CD14-positive monocyte (primary cell): ENCODE data around the gene SMARCD1. TPM values are rescaled to one million over a fixed set of nuclear protein-coding genes. Genes with fewer than 3 reads are reported as not detected.

ENCODE experiments used
- DNase-seq, 3 donors: peaks; one replicate each; pipeline ENCODE4 v3.0.0-alpha.2; 2011 to 2022
- H2AFZ ChIP-seq: 2 replicates; pipeline ENCODE4 v1.6.0; 2012; ENCODE audit warnings: mild to moderate bottlenecking, low read depth, low read length, inconsistent platforms; ENCODE audit not compliant: insufficient read depth, poor library complexity, severe bottlenecking
- H3K27ac ChIP-seq, 2 donors: 1 replicate in 1 of 2; 2 replicates in 1 of 2; pipeline ENCODE4 v1.5.1; 2012 to 2013; ENCODE audit warnings: low read length in 2 of 2, control low read depth in 1 of 2, inconsistent platforms in 1 of 2, low read depth in 1 of 2, mild to moderate bottlenecking in 1 of 2
- H3K27me3 ChIP-seq, 2 donors: one replicate each; pipeline versions ENCODE4 v1.6.0 to v1.6.1; 2011 to 2013; ENCODE audit warnings: low read length in 2 of 2; ENCODE audit not compliant: control insufficient read depth in 2 of 2, insufficient read depth in 2 of 2
- H3K36me3 ChIP-seq, 2 donors: replicated peaks in 1 of 2; 1 replicate in 1 of 2; 2 replicates in 1 of 2; pipeline versions ENCODE4 v1.5.1 to v1.6.1; 2012 to 2013; ENCODE audit warnings: low read length in 2 of 2, control low read depth in 1 of 2, inconsistent platforms in 1 of 2, mild to moderate bottlenecking in 1 of 2; ENCODE audit not compliant: insufficient read depth in 2 of 2, control insufficient read depth in 1 of 2
- H3K4me1 ChIP-seq, 2 donors: 1 replicate in 1 of 2; 2 replicates in 1 of 2; pipeline versions ENCODE4 v1.5.1 to v1.6.1; 2012 to 2013; ENCODE audit warnings: low read length in 2 of 2, control low read depth in 1 of 2, inconsistent platforms in 1 of 2, mild to moderate bottlenecking in 1 of 2, moderate library complexity in 1 of 2; ENCODE audit not compliant: insufficient read depth in 2 of 2, control insufficient read depth in 1 of 2
- H3K4me2 ChIP-seq: replicated peaks from 2 replicates; pipeline ENCODE3; 2012; ENCODE audit warnings: low read length, moderate library complexity, mild to moderate bottlenecking; ENCODE audit not compliant: poor library complexity, severe bottlenecking; ENCODE audit errors: extremely low read depth
- H3K4me3 ChIP-seq, 3 experiments: fragments of 200-600 bp in 1 of 3; sonication (generic) in 1 of 3; replicated peaks in 1 of 3; 1 replicate in 2 of 3; 2 replicates in 1 of 3; pipeline ENCODE4 v1.5.1; 2011 to 2013; ENCODE audit warnings: low read length in 3 of 3, mild to moderate bottlenecking in 3 of 3, control low read depth in 2 of 3, low read depth in 2 of 3, inconsistent platforms in 1 of 3, moderate library complexity in 1 of 3
- H3K79me2 ChIP-seq: 2 replicates; pipeline ENCODE4 v1.6.0; 2012; ENCODE audit warnings: mild to moderate bottlenecking, control low read depth, inconsistent platforms, low read length, moderate library complexity; ENCODE audit not compliant: insufficient read depth
- H3K9ac ChIP-seq: 2 replicates; pipeline ENCODE4 v1.6.0; 2017; ENCODE audit warnings: low read length, mild to moderate bottlenecking; ENCODE audit not compliant: insufficient read depth, poor library complexity, severe bottlenecking
- H3K9me3 ChIP-seq, 2 donors: replicated peaks in 1 of 2; 1 replicate in 1 of 2; 2 replicates in 1 of 2; pipeline versions ENCODE4 v1.5.1 to v1.6.1; 2012 to 2013; ENCODE audit warnings: low read length in 2 of 2, control low read depth in 1 of 2; ENCODE audit not compliant: control insufficient read depth in 1 of 2, insufficient read depth in 1 of 2
- H4K20me1 ChIP-seq: 2 replicates; pipeline ENCODE4 v1.6.0; 2012; ENCODE audit warnings: mild to moderate bottlenecking, low read length, control low read depth, moderate library complexity; ENCODE audit not compliant: insufficient read depth
- H3K27ac Mint-ChIP-seq, 7 donors: one replicate each; pipeline ENCODE4 v1.8.0; 2020; ENCODE audit warnings: mild to moderate bottlenecking in 7 of 7, mixed read lengths in 7 of 7, moderate library complexity in 6 of 7, inconsistent platforms in 2 of 7
- H3K27me3 Mint-ChIP-seq, 3 donors: one replicate each; pipeline ENCODE4 v1.8.0; 2021 to 2022; ENCODE audit warnings: low read depth in 3 of 3, mild to moderate bottlenecking in 3 of 3, mixed read lengths in 3 of 3, moderate library complexity in 3 of 3, inconsistent platforms in 1 of 3
- H3K36me3 Mint-ChIP-seq, 2 donors: one replicate each; pipeline ENCODE4 v1.8.0; 2020; ENCODE audit warnings: mixed read lengths in 2 of 2, inconsistent platforms in 1 of 2, mild to moderate bottlenecking in 1 of 2
- H3K4me1 Mint-ChIP-seq: one replicate; pipeline ENCODE4 v1.8.0; 2020; ENCODE audit warnings: mild to moderate bottlenecking, mixed read lengths
- H3K4me3 Mint-ChIP-seq, 2 donors: one replicate each; pipeline ENCODE4 v1.8.0; 2020; ENCODE audit warnings: mild to moderate bottlenecking in 2 of 2, mixed read lengths in 2 of 2, moderate library complexity in 1 of 2
- H3K9me3 Mint-ChIP-seq, 7 donors: one replicate each; pipeline ENCODE4 v1.8.0; 2020 to 2022; ENCODE audit warnings: mixed read lengths in 7 of 7, mild to moderate bottlenecking in 6 of 7, moderate library complexity in 6 of 7, inconsistent platforms in 2 of 7
- WGBS: methylation state at CpG from one replicate; pipeline ENCODE4 v1.1.5; 2013; ENCODE audit warnings: missing lambda C conversion rate; ENCODE audit not compliant: insufficient coverage; 5-methylcytosine and 5-hydroxymethylcytosine counted together
- intact Hi-C, 2 donors: fragments of 100-400 bp; cut with micrococcal nuclease; formaldehyde crosslinking; loops; one replicate each; pipeline versions ENCODE4 v1.15.0 to v1.15.1; 2023
- polyA plus RNA-seq, 3 donors: library from polyadenylated mRNA; depleted of rRNA in 1 of 3; unstranded in 2 of 3; stranded (reverse) in 1 of 3; fragments of 300-500 nt in 2 of 3; fragments of >200 nt in 1 of 3; fragmentation: Illumina TruSeq in 2 of 3; gene quantifications; 1 replicate in 2 of 3; 2 replicates in 1 of 3; pipeline ENCODE4 v1.2.3, GENCODE V29; 2012 to 2021
- TF ChIP-seq, protein P1 (sequence below): fragments of 200-600 bp; IDR thresholded peaks from one replicate; pipeline ENCODE4 v1.8.0; 2022; ENCODE audit warnings: antibody characterized with exemption, mild to moderate bottlenecking

The SMARCD1 gene
- polyA plus RNA-seq, 3 donors: 3.7 to 41.9 (median 7.8) TPM

DNA sequence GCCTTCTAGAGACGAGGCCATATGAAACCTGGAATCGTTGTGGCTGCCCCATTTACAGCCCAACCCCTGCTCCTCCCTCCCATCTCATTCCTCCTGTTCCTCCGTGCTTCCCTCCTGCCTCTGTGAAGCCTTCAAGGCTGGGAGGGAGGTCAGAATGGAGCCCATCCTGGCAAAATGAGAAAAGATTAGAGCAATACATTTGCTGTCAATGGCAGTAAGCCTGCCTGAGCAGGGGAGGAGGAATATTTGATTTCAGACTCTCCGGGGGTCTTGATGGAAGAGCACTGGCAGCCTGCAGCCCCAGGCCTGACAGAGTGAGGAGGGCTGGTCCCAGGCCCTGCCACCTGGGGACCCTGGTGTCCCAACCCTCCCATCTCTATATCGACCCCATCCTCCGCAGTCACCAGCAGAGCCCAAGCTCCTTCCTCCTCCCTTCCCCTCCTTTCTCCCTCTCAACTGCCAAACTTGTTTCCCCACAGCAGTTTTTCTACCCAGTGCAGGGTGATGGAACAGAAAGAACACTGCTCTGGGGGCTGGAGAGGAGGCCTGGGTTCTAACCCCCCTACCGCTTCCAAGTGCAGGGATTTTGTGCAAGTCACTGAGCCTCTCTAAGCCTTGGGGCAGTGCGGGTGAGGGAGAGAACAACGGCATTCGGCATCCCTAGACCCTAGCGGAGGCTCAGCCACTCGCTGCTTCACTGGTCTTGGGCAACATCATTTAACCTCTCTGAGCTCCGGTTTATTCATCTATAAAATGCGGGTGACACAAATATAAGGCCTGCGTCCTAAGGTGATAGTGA is 43.9 kb upstream of the SMARCD1 start:
- no peak for DNase-seq
- no peak overlapping the region for H3K27ac Mint-ChIP-seq
- Histone ChIP-seq H3K27ac (no peak overlapping the region), H2AFZ (no peak overlapping the region), H3K4me2 (no peak overlapping the region), H3K4me1 (peaks cover 6 to 7% of the 10 kb centered on the region in 2 donors), H3K36me3 (no peaks in the 10 kb centered on the region), H3K27me3 (no peaks in the 10 kb centered on the region), H3K9me3 (no peaks in the 10 kb centered on the region), H3K9ac (no peak overlapping the region), H3K4me3 (no peak overlapping the region), H4K20me1 (no peaks in the 10 kb centered on the region), H3K79me2 (no peaks in the 10 kb centered on the region)
- peaks cover 5 to 23% (median 12%) of the 10 kb centered on the region in 3 donors for H3K27me3 Mint-ChIP-seq
- 90% methylated on average over 10 of the region's 15 CpGs for WGBS
- peaks cover 16% of the 10 kb centered on the region for H3K4me1 Mint-ChIP-seq
- intact Hi-C loops: no loop called here
- no peak overlapping the region for H3K4me3 Mint-ChIP-seq
- TF ChIP-seq, protein P1, sequence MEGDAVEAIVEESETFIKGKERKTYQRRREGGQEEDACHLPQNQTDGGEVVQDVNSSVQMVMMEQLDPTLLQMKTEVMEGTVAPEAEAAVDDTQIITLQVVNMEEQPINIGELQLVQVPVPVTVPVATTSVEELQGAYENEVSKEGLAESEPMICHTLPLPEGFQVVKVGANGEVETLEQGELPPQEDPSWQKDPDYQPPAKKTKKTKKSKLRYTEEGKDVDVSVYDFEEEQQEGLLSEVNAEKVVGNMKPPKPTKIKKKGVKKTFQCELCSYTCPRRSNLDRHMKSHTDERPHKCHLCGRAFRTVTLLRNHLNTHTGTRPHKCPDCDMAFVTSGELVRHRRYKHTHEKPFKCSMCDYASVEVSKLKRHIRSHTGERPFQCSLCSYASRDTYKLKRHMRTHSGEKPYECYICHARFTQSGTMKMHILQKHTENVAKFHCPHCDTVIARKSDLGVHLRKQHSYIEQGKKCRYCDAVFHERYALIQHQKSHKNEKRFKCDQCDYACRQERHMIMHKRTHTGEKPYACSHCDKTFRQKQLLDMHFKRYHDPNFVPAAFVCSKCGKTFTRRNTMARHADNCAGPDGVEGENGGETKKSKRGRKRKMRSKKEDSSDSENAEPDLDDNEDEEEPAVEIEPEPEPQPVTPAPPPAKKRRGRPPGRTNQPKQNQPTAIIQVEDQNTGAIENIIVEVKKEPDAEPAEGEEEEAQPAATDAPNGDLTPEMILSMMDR: no peak
- H3K9me3 Mint-ChIP-seq: peaks cover 0 to 2% (median 0%) of the 10 kb centered on the region in 7 donors
- no peaks in the 10 kb centered on the region for H3K36me3 Mint-ChIP-seq

- intact Hi-C loops: no loop called here
- Histone ChIP-seq H3K4me2 (no peak overlapping the region), H3K27ac (no peak overlapping the region), H4K20me1 (no peaks in the 10 kb centered on the region), H3K4me3 (no peak overlapping the region), H3K79me2 (no peaks in the 10 kb centered on the region), H3K36me3 (no peaks in the 10 kb centered on the region), H3K27me3 (no peaks in the 10 kb centered on the region), H3K4me1 (peaks cover 6 to 7% of the 10 kb centered on the region in 2 donors), H2AFZ (no peak overlapping the region), H3K9me3 (no peaks in the 10 kb centered on the region), H3K9ac (no peak overlapping the region)
- H3K4me1 Mint-ChIP-seq: peaks cover 19% of the 10 kb centered on the region
- no peak overlapping the region for H3K27ac Mint-ChIP-seq
- peaks cover 3 to 23% (median 12%) of the 10 kb centered on the region in 3 donors for H3K27me3 Mint-ChIP-seq
- WGBS: no CpG with 5 or more reads among the region's 5 CpGs
- no peaks in the 10 kb centered on the region for H3K36me3 Mint-ChIP-seq
- DNase-seq: no peak
- TF ChIP-seq, protein P1: no peak
- no peak overlapping the region for H3K4me3 Mint-ChIP-seq
- peaks cover 0 to 2% (median 0%) of the 10 kb centered on the region in 7 donors for H3K9me3 Mint-ChIP-seq
These were observed 43.2 kb upstream of the SMARCD1 start for GRCh38 chr12:50041962-50042361.
